ENCODE results near the gene NT5DC1. TPM values are rescaled to one million over a fixed set of nuclear protein-coding genes. Genes with fewer than 3 reads are reported as not detected.

NT5DC1 gene
- total RNA-seq, 4 donors from 2014 or later: 7.0 to 15.4 (median 12.0) TPM

GRCh38 chr6:116066789-116067188, 33.9 kb upstream of the NT5DC1 start:
- in situ Hi-C loops (cut with MboI; ENCODE audit: low sequenced_read_pairs in 4 of 4) (no loop called here), intact Hi-C loops (cut with DNase I; ENCODE audit: low total_unique reads) (no loop called here)
- Histone ChIP-seq H3K4me1 (peaks cover 19 to 26% of the 10 kb centered on the region in 2 donors), H3K27ac (no peak overlapping the region), H3K27me3 (no peaks in the 10 kb centered on the region), H3K9me3 (no peaks in the 10 kb centered on the region), H3K4me3 (no peak overlapping the region), H3K36me3 (no peaks in the 10 kb centered on the region)
- ATAC-seq (no peak), DNase-seq (no peak)
- TF ChIP-seq POLR2A (IDR thresholded peaks at IDR 0.05) (no peak), CTCF (IDR thresholded peaks at IDR 0.05 in 4 of 5, conservative IDR thresholded peaks at IDR 0.05 in 1 of 5) (no peak)

GRCh38 chr6:116070101-116070500, 30.6 kb upstream of the NT5DC1 start:
- no peaks in the 10 kb centered on the region for H3K9me3 ChIP-seq
- DNase-seq: no peak
- intact Hi-C loops (cut with DNase I; ENCODE audit: low total_unique reads): no loop called here
- H3K27me3 ChIP-seq: no peaks in the 10 kb centered on the region
- no peak overlapping the region for H3K27ac ChIP-seq
- ATAC-seq: no peak
- in situ Hi-C loops (cut with MboI; ENCODE audit: low sequenced_read_pairs in 4 of 4): no loop called here
- peaks cover 21 to 41% of the 10 kb centered on the region in 2 donors for H3K4me1 ChIP-seq
- no peaks in the 10 kb centered on the region for H3K36me3 ChIP-seq
- TF ChIP-seq CTCF (IDR thresholded peaks at IDR 0.05 in 4 of 5, conservative IDR thresholded peaks at IDR 0.05 in 1 of 5) (no peak), POLR2A (IDR thresholded peaks at IDR 0.05) (no peak)
- no peak overlapping the region for H3K4me3 ChIP-seq

GRCh38 chr6:116070616-116071389, 29.9 kb upstream of the NT5DC1 start:
- Histone ChIP-seq H3K27ac (no peak overlapping the region), H3K27me3 (no peaks in the 10 kb centered on the region), H3K9me3 (no peaks in the 10 kb centered on the region), H3K36me3 (no peaks in the 10 kb centered on the region), H3K4me3 (no peak overlapping the region), H3K4me1 (peaks cover 24 to 44% of the 10 kb centered on the region in 2 donors)
- intact Hi-C loops (cut with DNase I; ENCODE audit: low total_unique reads) (no loop called here), in situ Hi-C loops (cut with MboI; ENCODE audit: low sequenced_read_pairs in 4 of 4) (no loop called here)
- ATAC-seq (no peak), DNase-seq (no peak)
- TF ChIP-seq POLR2A (IDR thresholded peaks at IDR 0.05) (no peak), CTCF (IDR thresholded peaks at IDR 0.05 in 4 of 5, conservative IDR thresholded peaks at IDR 0.05 in 1 of 5) (no peak)

GRCh38 chr6:116072368-116072767, 28.3 kb upstream of the NT5DC1 start:
- peaks cover 24 to 40% of the 10 kb centered on the region in 2 donors for H3K4me1 ChIP-seq
- no peak for TF ChIP-seq POLR2A (IDR thresholded peaks at IDR 0.05)
- no peak for TF ChIP-seq CTCF (IDR thresholded peaks at IDR 0.05 in 4 of 5, conservative IDR thresholded peaks at IDR 0.05 in 1 of 5)
- DNase-seq: no peak
- in situ Hi-C loops (cut with MboI; ENCODE audit: low sequenced_read_pairs in 4 of 4) (no loop called here), intact Hi-C loops (cut with DNase I; ENCODE audit: low total_unique reads) (no loop called here)
- no peaks in the 10 kb centered on the region for H3K27me3 ChIP-seq
- H3K9me3 ChIP-seq: no peaks in the 10 kb centered on the region
- H3K27ac ChIP-seq: no peak overlapping the region
- H3K36me3 ChIP-seq: no peaks in the 10 kb centered on the region
- H3K4me3 ChIP-seq: no peak overlapping the region
- ATAC-seq: no peak
